T follicular helper cell (primary cell): ENCODE measurements around the gene TEDC1.

Experiments used
- DNase-seq: peaks from one replicate; pipeline ENCODE4 v3.0.0-alpha.2; 2020; ENCODE audit warnings: low read depth

The TEDC1 gene

GRCh38 chr14:105458010-105458409 lies 33.0 kb upstream of the TEDC1 start:
- no peak for DNase-seq

GRCh38 chr14:105458571-105458970 lies 32.5 kb upstream of the TEDC1 start:
- no peak for DNase-seq

GRCh38 chr14:105460116-105460515 lies 30.9 kb upstream of the TEDC1 start:
- DNase-seq, result no peak

- no peak for DNase-seq
Measured at GRCh38 chr14:105460616-105461015, 30.4 kb upstream of the TEDC1 start.

- no peak for DNase-seq
Measured at GRCh38 chr14:105461903-105462302, 29.1 kb upstream of the TEDC1 start.

- no peak for DNase-seq
Measured at GRCh38 chr14:105464501-105464900, 26.5 kb upstream of the TEDC1 start.

- no peak for DNase-seq
Measured at GRCh38 chr14:105465209-105466031, 25.6 kb upstream of the TEDC1 start.

GRCh38 chr14:105466531-105467248 lies 24.4 kb upstream of the TEDC1 start:
- no peak for DNase-seq

- DNase-seq, result no peak
Measured at GRCh38 chr14:105467249-105467941, 23.7 kb upstream of the TEDC1 start.

- no peak for DNase-seq
Measured at GRCh38 chr14:105467942-105468471, 23.0 kb upstream of the TEDC1 start.

GRCh38 chr14:105468621-105469241 lies 22.3 kb upstream of the TEDC1 start:
- DNase-seq, result no peak

- DNase-seq, result no peak
Measured at GRCh38 chr14:105469456-105470349, 21.3 kb upstream of the TEDC1 start.

GRCh38 chr14:105470350-105471296 lies 20.4 kb upstream of the TEDC1 start:
- no peak for DNase-seq

- DNase-seq, result no peak
Measured at GRCh38 chr14:105471297-105471821, 19.7 kb upstream of the TEDC1 start.

- no peak for DNase-seq
Measured at GRCh38 chr14:105471823-105472485, 19.1 kb upstream of the TEDC1 start.

GRCh38 chr14:105472486-105472991 lies 18.5 kb upstream of the TEDC1 start:
- no peak for DNase-seq

GRCh38 chr14:105473033-105473676 lies 17.9 kb upstream of the TEDC1 start:
- no peak for DNase-seq
